Stromal cell of bone marrow (primary cell): ENCODE measurements around the gene CARHSP1.
"Not testable (repeated sequence)": the region's sequence is repeated elsewhere in the genome, so short reads cannot be mapped to it uniquely, and the experiment has no call there.

ENCODE experiments used
- DNase-seq: peaks from one replicate; pipeline ENCODE4 v3.0.0-alpha.2; 2012; ENCODE audit warnings: low read depth

CARHSP1 gene

GRCh38 chr16:8893426-8893825 lies 24.6 kb upstream of the CARHSP1 start:
- no peak for DNase-seq

- no peak for DNase-seq
Measured at GRCh38 chr16:8892101-8892575, 23.3 kb upstream of the CARHSP1 start.

GRCh38 chr16:8890549-8890921 lies 21.7 kb upstream of the CARHSP1 start:
- no peak for DNase-seq

GRCh38 chr16:8889893-8890548 lies 21.2 kb upstream of the CARHSP1 start:
- no peak for DNase-seq

- DNase-seq, result no peak
Measured at GRCh38 chr16:8888951-8889892, 20.4 kb upstream of the CARHSP1 start.

- DNase-seq, result no peak
Measured at GRCh38 chr16:8887952-8888560, 19.2 kb upstream of the CARHSP1 start.

GRCh38 chr16:8887431-8887765 lies 18.6 kb upstream of the CARHSP1 start:
- DNase-seq, result no peak

GRCh38 chr16:8886593-8887430 lies 18.0 kb upstream of the CARHSP1 start:
- DNase-seq, result no peak

GRCh38 chr16:8885674-8886592 lies 17.1 kb upstream of the CARHSP1 start:
- no peak for DNase-seq

- DNase-seq, result no peak
Measured at GRCh38 chr16:8882725-8883377, 14.0 kb upstream of the CARHSP1 start.

- DNase-seq, result no peak
Measured at GRCh38 chr16:8882041-8882617, 13.3 kb upstream of the CARHSP1 start, which contains the start of gene LITAFD. Gene LITAFD, plus strand, starts transcription at chr16:8882351. Its CDS starts 2,005 bp downstream, at chr16:8884356.

- no peak for DNase-seq
Measured at GRCh38 chr16:8880839-8881510, 12.2 kb upstream of the CARHSP1 start.

GRCh38 chr16:8878523-8878911 lies 9.7 kb upstream of the CARHSP1 start:
- no peak for DNase-seq

- no peak for DNase-seq
Measured at GRCh38 chr16:8877894-8878522, 9.2 kb upstream of the CARHSP1 start.

GRCh38 chr16:8875317-8875716 lies 6.5 kb upstream of the CARHSP1 start:
- not testable (repeated sequence) for DNase-seq

- no peak for DNase-seq
Measured at GRCh38 chr16:8874388-8874787, 5.6 kb upstream of the CARHSP1 start.

- not testable (repeated sequence) for DNase-seq
Measured at GRCh38 chr16:8873866-8874195, 5.0 kb upstream of the CARHSP1 start.

- no peak for DNase-seq
Measured at GRCh38 chr16:8872967-8873865, 4.4 kb upstream of the CARHSP1 start.
